Measurements from ENCODE around the gene LRRC73.

GRCh38 chr6:43460032-43460431 is 50.1 kb downstream of the LRRC73 start:
- TF ChIP-seq EP300 (IDR thresholded peaks at IDR 0.05; ENCODE audit: borderline replicate concordance in 1 of 2, low read depth in 2 of 2, low read length in 2 of 2), result no peak
- no peak for TF ChIP-seq CTCF (IDR thresholded peaks at IDR 0.05; ENCODE audit: control extremely low read depth in 1 of 3, insufficient read depth in 1 of 3, low read depth in 1 of 3, low read length in 3 of 3)
- TF ChIP-seq BACH1 (IDR thresholded peaks at IDR 0.05; ENCODE audit: low read length), result no peak
- no peak for TF ChIP-seq JUN (IDR thresholded peaks at IDR 0.05; ENCODE audit: low read depth, low read length)
- no peak for TF ChIP-seq SIN3A (conservative IDR thresholded peaks at IDR 0.05 in 1 of 2, IDR thresholded peaks at IDR 0.05 in 1 of 2; ENCODE audit: low read depth in 1 of 2, low read length in 2 of 2)
- no peak for TF ChIP-seq CBX5 (IDR thresholded peaks at IDR 0.05; ENCODE audit: low read depth, low read length)
- TF ChIP-seq POLR2AphosphoS5 (IDR thresholded peaks at IDR 0.05; ENCODE audit: low read depth, low read length), result no peak
- no peak for TF ChIP-seq TAF1 (IDR thresholded peaks at IDR 0.05; ENCODE audit: low read depth, low read length)
- TF ChIP-seq RBBP5 (IDR thresholded peaks at IDR 0.05; ENCODE audit: borderline replicate concordance, low read depth, low read length), result no peak
- no peak for TF ChIP-seq HDAC2 (IDR thresholded peaks at IDR 0.05; ENCODE audit: borderline replicate concordance in 1 of 2, low read depth in 2 of 2, low read length in 2 of 2)
- no peak for TF ChIP-seq ATF2 (IDR thresholded peaks at IDR 0.05; ENCODE audit: low read length)
